IMR-90 (cell line): ENCODE results near the gene TFB2M.

Source experiments
- POLR2A ChIP-seq: IDR thresholded peaks from 2 replicates; pipeline ENCODE4 v1.6.1; 2012; ENCODE audit warnings: mild to moderate bottlenecking, low read depth, low read length
- RCOR1 ChIP-seq: IDR thresholded peaks from 2 replicates; pipeline ENCODE4 v1.6.1; 2012; ENCODE audit warnings: mild to moderate bottlenecking, low read length, improper control_type of control experiment; ENCODE audit not compliant: insufficient replicate concordance
- TF ChIP-seq, protein P1 (sequence below): conservative IDR thresholded peaks from 2 replicates; pipeline ENCODE4 v1.5.1; 2012; ENCODE audit warnings: mild to moderate bottlenecking, low read depth, low read length, improper control_type of control experiment

- TF ChIP-seq, protein P1, sequence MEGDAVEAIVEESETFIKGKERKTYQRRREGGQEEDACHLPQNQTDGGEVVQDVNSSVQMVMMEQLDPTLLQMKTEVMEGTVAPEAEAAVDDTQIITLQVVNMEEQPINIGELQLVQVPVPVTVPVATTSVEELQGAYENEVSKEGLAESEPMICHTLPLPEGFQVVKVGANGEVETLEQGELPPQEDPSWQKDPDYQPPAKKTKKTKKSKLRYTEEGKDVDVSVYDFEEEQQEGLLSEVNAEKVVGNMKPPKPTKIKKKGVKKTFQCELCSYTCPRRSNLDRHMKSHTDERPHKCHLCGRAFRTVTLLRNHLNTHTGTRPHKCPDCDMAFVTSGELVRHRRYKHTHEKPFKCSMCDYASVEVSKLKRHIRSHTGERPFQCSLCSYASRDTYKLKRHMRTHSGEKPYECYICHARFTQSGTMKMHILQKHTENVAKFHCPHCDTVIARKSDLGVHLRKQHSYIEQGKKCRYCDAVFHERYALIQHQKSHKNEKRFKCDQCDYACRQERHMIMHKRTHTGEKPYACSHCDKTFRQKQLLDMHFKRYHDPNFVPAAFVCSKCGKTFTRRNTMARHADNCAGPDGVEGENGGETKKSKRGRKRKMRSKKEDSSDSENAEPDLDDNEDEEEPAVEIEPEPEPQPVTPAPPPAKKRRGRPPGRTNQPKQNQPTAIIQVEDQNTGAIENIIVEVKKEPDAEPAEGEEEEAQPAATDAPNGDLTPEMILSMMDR: no peak
- TF ChIP-seq POLR2A: no peak
- TF ChIP-seq RCOR1: no peak
Observed at GRCh38 chr1:246533371-246533905, 32.6 kb downstream of the TFB2M start.
